ENCODE results near the gene CALCA. TPM values are rescaled to one million over a fixed set of nuclear protein-coding genes. Genes with fewer than 3 reads are reported as not detected.
"Not testable (repeated sequence)": the region's sequence is repeated elsewhere in the genome, so short reads cannot be mapped to it uniquely, and the experiment has no call there.

The CALCA gene, protein sequence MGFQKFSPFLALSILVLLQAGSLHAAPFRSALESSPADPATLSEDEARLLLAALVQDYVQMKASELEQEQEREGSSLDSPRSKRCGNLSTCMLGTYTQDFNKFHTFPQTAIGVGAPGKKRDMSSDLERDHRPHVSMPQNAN
- not detected in 2 replicates for total RNA-seq (ENCODE audit: low replicate concordance)

DNA sequence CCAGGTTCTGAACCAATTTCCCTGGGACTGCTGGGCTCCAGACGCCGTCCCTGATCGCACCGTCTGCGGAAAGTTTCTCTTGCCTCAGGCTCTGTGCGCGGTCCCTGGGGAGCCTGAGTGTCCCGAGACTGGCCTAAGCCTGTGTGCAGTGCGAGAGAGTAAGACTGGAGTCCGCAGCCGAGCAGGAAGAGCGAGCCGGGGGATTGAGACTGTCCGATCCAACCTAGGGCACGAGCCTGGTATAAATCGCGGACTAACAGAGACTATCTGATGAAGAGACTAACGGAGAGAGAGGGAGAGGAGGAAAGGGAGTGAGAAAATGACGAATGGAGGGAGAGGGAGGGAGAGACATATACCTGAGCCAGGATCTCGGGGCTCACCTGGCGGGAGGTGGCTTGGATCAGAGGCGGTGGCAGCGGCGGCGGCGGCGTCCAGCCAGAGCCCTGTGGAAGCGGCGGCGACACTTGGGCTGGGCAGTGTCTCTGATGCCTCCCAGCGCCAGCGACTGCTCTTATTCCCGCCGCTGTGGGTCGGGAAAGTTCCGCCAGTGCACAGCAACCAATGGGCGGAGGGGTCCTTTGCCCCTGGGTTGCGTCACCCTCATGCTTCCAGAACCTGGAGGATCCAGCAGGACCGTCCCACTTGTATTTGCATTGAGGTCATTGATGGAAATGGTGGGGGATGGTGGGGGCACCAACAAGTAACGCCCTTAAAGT is at the start of gene CALCA:
TSS of gene CALCA (minus strand) at position 487 of the 716 bp plus-strand sequence. CDS start 1,159 bp downstream, outside the sequence.
- H3K4me3 ChIP-seq (ENCODE audit: low read depth, low read length), result no peak within 1 kb of the TSS
- TF ChIP-seq, protein P1, sequence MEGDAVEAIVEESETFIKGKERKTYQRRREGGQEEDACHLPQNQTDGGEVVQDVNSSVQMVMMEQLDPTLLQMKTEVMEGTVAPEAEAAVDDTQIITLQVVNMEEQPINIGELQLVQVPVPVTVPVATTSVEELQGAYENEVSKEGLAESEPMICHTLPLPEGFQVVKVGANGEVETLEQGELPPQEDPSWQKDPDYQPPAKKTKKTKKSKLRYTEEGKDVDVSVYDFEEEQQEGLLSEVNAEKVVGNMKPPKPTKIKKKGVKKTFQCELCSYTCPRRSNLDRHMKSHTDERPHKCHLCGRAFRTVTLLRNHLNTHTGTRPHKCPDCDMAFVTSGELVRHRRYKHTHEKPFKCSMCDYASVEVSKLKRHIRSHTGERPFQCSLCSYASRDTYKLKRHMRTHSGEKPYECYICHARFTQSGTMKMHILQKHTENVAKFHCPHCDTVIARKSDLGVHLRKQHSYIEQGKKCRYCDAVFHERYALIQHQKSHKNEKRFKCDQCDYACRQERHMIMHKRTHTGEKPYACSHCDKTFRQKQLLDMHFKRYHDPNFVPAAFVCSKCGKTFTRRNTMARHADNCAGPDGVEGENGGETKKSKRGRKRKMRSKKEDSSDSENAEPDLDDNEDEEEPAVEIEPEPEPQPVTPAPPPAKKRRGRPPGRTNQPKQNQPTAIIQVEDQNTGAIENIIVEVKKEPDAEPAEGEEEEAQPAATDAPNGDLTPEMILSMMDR (IDR thresholded peaks at IDR 0.05; ENCODE audit: insufficient read depth, low read length), result no peak
- DNase-seq (ENCODE audit: low read depth), result peak; percentile 17

DNA sequence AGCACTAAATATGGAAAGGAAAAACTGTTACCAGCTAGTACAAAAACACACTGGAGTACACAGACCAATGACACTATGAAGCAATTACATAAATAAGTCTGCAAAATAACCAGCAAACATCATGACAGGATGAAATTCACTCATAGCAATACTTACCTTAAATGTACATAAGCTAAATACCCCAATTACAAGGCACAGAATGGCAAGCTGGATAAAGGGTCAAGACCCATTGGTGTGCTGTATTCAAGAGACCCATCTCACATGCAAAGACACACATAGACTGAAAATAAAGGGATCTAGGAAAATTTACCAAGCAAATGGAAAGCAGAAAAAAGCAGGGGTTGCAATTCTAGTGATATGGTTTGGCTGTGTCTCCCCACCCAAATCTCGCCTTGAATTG is 44.0 kb upstream of the CALCA start:
- no peak overlapping the region for H3K4me3 ChIP-seq (ENCODE audit: low read depth, low read length)
- TF ChIP-seq, protein P1 (IDR thresholded peaks at IDR 0.05; ENCODE audit: insufficient read depth, low read length), result no peak
- no peak for DNase-seq (ENCODE audit: low read depth)

DNA sequence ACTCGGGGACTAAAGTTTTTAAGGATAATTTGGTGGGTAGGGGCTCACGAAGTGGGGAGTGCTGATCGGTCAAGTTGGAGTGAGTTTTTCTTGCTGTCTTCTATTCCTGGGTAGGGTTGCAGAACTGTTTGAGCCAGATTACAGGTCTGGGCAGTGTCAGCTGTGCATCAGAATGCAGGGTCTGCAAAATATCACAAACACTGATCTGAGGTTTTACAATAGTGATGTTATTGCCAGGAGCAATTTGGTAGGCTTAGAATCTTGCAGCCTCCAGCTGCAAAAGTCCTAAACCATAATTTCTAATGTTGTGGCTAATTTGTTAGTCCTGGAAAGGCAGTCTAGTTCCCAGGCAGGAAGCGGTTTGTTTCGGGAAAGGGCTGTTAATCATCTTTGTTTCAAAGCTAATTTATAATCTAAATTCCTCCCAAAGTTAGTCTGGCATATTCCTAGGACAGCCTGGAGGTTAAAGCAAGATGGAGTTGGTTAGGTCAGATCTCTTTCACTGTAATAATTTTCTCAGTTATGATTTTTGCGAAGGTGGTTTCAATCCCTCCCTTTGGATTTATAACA is 39.7 kb upstream of the CALCA start:
- no peak for DNase-seq (ENCODE audit: low read depth)
- TF ChIP-seq, protein P1 (IDR thresholded peaks at IDR 0.05; ENCODE audit: insufficient read depth, low read length), result no peak
- H3K4me3 ChIP-seq (ENCODE audit: low read depth, low read length), result no peak overlapping the region

DNA sequence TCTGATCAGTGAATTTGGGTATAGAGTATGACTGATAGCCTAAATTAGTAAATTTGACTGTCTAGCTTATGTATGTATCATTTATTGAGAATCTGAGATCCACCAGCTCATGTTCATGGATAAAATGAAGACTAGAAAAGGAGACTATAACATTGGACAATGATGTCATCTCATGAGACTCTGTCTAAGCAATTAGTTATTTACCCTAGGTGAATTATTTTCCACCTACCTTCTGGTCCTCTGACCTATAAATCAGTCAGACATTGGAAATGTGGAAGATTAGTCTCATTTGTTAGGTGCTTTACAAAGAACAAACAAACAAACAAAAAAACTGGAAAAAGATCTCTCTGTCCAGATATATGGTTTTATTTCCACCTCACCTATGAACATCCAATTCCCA is 38.7 kb upstream of the CALCA start:
- TF ChIP-seq, protein P1 (IDR thresholded peaks at IDR 0.05; ENCODE audit: insufficient read depth, low read length), result no peak

DNA sequence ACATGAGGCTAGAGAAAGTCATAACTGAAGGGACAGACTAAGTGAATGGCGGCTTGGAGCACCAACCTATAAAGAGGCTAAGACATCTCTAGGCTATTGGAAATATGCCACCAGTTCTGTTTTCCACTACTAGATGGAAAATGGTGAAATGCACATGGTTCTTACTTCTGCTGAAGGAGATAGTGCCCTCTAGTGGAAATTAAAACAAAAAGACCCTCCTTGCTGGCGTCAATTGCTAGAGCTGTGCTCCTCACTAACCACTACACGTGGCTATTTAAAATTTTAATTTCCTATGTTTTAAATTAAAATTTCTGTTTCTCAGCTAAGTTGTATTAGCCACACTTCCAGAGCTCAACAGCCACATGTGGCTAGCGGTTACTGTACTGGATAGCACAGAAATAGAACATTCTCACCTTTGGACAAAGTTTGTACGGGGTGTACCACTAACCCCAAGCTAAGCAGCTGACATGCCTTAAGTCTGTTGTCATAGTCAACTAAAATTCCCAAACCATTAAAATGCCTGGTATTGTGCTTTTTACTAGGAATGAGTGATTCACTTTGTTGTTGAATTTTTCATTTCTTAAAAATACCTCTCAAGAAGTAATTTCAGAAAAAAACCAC is 34.1 kb upstream of the CALCA start:
- peak; percentile 67 for DNase-seq (ENCODE audit: low read depth)
- no peak overlapping the region for H3K4me3 ChIP-seq (ENCODE audit: low read depth, low read length)
- TF ChIP-seq, protein P1 (IDR thresholded peaks at IDR 0.05; ENCODE audit: insufficient read depth, low read length), result peak; percentile 51

More for the DNA sequence above, 38.7 kb upstream of the CALCA start:
- H3K4me3 ChIP-seq (ENCODE audit: low read depth, low read length), result no peak overlapping the region
- no peak for DNase-seq (ENCODE audit: low read depth)

DNA sequence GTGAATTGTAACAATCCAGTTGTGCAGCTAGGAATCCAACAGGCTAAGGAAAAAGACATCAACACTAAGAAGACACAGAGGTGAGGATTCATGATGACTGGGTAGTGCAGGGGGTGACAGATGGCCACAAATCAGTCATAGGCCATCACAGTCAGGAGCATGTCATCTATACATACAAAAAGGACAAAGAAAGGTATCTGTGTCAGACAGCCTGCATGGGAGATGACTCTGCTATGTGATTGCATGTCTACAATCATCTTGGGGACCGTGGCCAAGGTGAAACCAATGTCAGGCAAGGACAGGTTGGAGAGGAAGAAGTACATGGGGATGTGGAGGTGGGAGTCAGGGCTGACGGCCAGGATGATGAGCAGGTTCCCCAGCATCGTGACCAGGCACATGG is 16.0 kb upstream of the CALCA start:
- not testable (repeated sequence) for H3K4me3 ChIP-seq (ENCODE audit: low read depth, low read length); DNase-seq (ENCODE audit: low read depth)

DNA sequence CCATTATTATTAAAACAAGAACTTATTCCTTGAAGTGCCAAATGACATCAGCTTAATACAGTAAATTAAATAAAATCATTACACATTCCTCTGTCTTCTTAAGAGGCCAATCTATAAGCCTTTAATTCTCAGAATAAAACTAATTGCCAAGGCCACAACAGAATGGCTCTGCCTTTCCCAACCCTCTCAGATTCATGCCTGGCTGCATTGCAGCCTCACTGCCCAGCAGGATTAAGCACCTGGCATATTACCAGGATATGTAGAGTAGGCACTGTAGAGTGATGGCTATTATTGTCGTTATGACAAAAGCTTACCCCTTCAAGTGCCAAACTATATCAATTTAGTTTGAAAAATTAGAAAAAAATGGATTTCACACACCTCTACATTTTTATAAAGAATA is 9.4 kb upstream of the CALCA start:
- TF ChIP-seq, protein P1 (IDR thresholded peaks at IDR 0.05; ENCODE audit: insufficient read depth, low read length), result no peak
- H3K4me3 ChIP-seq (ENCODE audit: low read depth, low read length), result no peak overlapping the region

More for the DNA sequence above, 9.4 kb upstream of the CALCA start:
- no peak for DNase-seq (ENCODE audit: low read depth)
